PC-3 (cell line): ENCODE results near the gene EYS. TPM values are rescaled to one million over a fixed set of nuclear protein-coding genes. Genes with fewer than 3 reads are reported as not detected.

Experiments used
- ATAC-seq: fragments of 200-7000 bp; cut with Tn5 transposase; 2 replicates; pipeline ENCODE4 v1.9.1; 2020; ENCODE audit warnings: mild to moderate bottlenecking, moderate library complexity
- BruUV-seq: library from RNA; stranded (reverse); fragments of 400-500 nt; replicated peaks from 2 replicates; lab custom pipeline; 2021; lab: Mats Ljungman, UMichigan
- CTCF ChIA-PET: fragments of 300-600 bp; sonication (Branson Sonifier 250); formaldehyde crosslinking; loops from one replicate; lab custom pipeline; 2022; ENCODE audit warnings: antibody characterized with exemption; lab: Charles Lee
- POLR2A ChIA-PET: fragments of 300-600 bp; sonication (Branson Sonifier 250); formaldehyde crosslinking; loops from one replicate; lab custom pipeline; 2022; ENCODE audit warnings: antibody characterized with exemption; ENCODE audit not compliant: unreplicated experiment; lab: Charles Lee
- DNase-seq: peaks from one replicate; pipeline ENCODE4 v3.0.0-alpha.2; 2015
- H2AFZ ChIP-seq: fragments of 300-600 bp; sonication (generic); 2 replicates; pipeline ENCODE4 v1.6.0; 2016; ENCODE audit warnings: antibody characterized with exemption, low read length
- H3F3A ChIP-seq: fragments of 300-600 bp; sonication (generic); one replicate; pipeline ENCODE4 v1.6.0; 2017; ENCODE audit warnings: antibody characterized with exemption, low read length, control low read depth, mild to moderate bottlenecking; ENCODE audit not compliant: unreplicated experiment
- H3K27ac ChIP-seq: fragments of 300-600 bp; sonication (generic); 2 replicates; pipeline ENCODE4 v1.5.1; 2016; ENCODE audit warnings: mild to moderate bottlenecking, low read length
- H3K27me3 ChIP-seq: fragments of 300-600 bp; sonication (generic); 2 replicates; pipeline ENCODE4 v1.6.1; 2016; ENCODE audit warnings: low read length, mixed read lengths
- H3K36me3 ChIP-seq: fragments of 300-600 bp; sonication (generic); 2 replicates; pipeline ENCODE4 v1.6.1; 2016; ENCODE audit warnings: low read depth, mixed run types, low read length, mixed read lengths
- H3K4me1 ChIP-seq: fragments of 300-600 bp; sonication (generic); 2 replicates; pipeline ENCODE4 v1.5.1; 2016; ENCODE audit warnings: low read length; ENCODE audit not compliant: insufficient read depth
- H3K4me2 ChIP-seq: fragments of 300-600 bp; sonication (generic); 2 replicates; pipeline ENCODE4 v1.6.0; 2016; ENCODE audit warnings: low read length
- H3K4me3 ChIP-seq: fragments of 300-600 bp; sonication (generic); 2 replicates; pipeline ENCODE4 v1.5.1; 2016; ENCODE audit warnings: mild to moderate bottlenecking, low read length, mixed read lengths
- H3K79me2 ChIP-seq: fragments of 300-600 bp; sonication (generic); 2 replicates; pipeline ENCODE4 v1.6.1; 2017; ENCODE audit warnings: low read length, mixed read lengths
- H3K9ac ChIP-seq: fragments of 300-600 bp; sonication (generic); 2 replicates; pipeline ENCODE4 v1.6.0; 2016; ENCODE audit warnings: mild to moderate bottlenecking, low read length
- H3K9me2 ChIP-seq: fragments of 300-600 bp; sonication (generic); replicated peaks from 2 replicates; pipeline ENCODE4 v1.6.1; 2016; ENCODE audit warnings: mixed run types, low read length, mixed read lengths
- H3K9me3 ChIP-seq: fragments of 300-600 bp; sonication (generic); 2 replicates; pipeline ENCODE4 v1.6.1; 2016; ENCODE audit warnings: low read length, mixed read lengths
- H4K20me1 ChIP-seq: fragments of 300-600 bp; sonication (generic); 2 replicates; pipeline ENCODE4 v1.6.1; 2016; ENCODE audit warnings: low read length, mixed read lengths
- EZH2 ChIP-seq: fragments of 300-600 bp; sonication (generic); IDR thresholded peaks from one replicate; pipeline ENCODE4 v1.6.1; 2017; ENCODE audit warnings: antibody characterized with exemption, mild to moderate bottlenecking, low read length; ENCODE audit not compliant: unreplicated experiment
- EZH2phosphoT487 ChIP-seq: fragments of 300-600 bp; sonication (generic); IDR thresholded peaks from 2 replicates; pipeline ENCODE4 v1.6.1; 2018; ENCODE audit warnings: mild to moderate bottlenecking, antibody characterized with exemption, low read length, borderline replicate concordance
- intact Hi-C: fragments of 100-400 bp; cut with micrococcal nuclease; formaldehyde crosslinking; loops from 2 replicates; pipeline ENCODE4 v1.9.0; 2023
- total RNA-seq: library from RNA; depleted of rRNA; stranded (reverse); fragments of >200 nt; gene quantifications from 2 replicates; pipeline ENCODE4 v1.2.3, GENCODE V29; 2014
- TF ChIP-seq, protein P1 (sequence below): fragments of 300-600 bp; sonication (generic); conservative IDR thresholded peaks from 2 replicates; pipeline ENCODE4 v1.5.1; 2017; ENCODE audit warnings: antibody characterized with exemption, low read depth, mild to moderate bottlenecking, low read length

The EYS gene
- total RNA-seq, 1 experiment from 2014 or later, result 0.07 TPM

DNA sequence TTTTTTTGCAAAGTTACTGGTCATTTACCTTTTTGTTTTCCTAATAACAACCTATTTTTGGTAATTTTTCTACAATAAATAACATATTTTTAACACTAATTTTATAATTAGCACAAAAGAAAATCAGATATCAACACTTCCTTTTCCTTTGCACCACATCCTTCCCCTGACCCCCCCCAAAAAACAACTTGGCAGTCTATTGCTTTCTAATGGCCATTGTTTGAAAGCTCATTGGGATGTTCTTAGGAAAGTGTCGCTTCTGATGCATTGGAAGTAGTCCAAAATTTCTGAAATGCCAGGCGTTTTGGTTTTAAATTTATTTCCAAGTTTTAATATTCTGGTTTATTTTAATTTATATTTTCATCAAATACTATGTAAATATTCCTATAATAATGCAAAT lies 407.8 kb downstream of the EYS start:
- Histone ChIP-seq H3F3A (no peaks in the 10 kb centered on the region), H3K4me3 (no peak overlapping the region), H3K4me1 (no peaks in the 10 kb centered on the region), H3K36me3 (no peaks in the 10 kb centered on the region), H3K9me3 (no peaks in the 10 kb centered on the region), H3K79me2 (no peaks in the 10 kb centered on the region), H3K27ac (no peak overlapping the region), H3K4me2 (no peak overlapping the region), H4K20me1 (no peaks in the 10 kb centered on the region), H3K9ac (no peak overlapping the region), H3K9me2 (no peaks in the 10 kb centered on the region), H2AFZ (no peak overlapping the region), H3K27me3 (no peaks in the 10 kb centered on the region)
- DNase-seq, result no peak
- TF ChIP-seq, protein P1, sequence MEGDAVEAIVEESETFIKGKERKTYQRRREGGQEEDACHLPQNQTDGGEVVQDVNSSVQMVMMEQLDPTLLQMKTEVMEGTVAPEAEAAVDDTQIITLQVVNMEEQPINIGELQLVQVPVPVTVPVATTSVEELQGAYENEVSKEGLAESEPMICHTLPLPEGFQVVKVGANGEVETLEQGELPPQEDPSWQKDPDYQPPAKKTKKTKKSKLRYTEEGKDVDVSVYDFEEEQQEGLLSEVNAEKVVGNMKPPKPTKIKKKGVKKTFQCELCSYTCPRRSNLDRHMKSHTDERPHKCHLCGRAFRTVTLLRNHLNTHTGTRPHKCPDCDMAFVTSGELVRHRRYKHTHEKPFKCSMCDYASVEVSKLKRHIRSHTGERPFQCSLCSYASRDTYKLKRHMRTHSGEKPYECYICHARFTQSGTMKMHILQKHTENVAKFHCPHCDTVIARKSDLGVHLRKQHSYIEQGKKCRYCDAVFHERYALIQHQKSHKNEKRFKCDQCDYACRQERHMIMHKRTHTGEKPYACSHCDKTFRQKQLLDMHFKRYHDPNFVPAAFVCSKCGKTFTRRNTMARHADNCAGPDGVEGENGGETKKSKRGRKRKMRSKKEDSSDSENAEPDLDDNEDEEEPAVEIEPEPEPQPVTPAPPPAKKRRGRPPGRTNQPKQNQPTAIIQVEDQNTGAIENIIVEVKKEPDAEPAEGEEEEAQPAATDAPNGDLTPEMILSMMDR, result no peak
- no peak for TF ChIP-seq EZH2phosphoT487
- TF ChIP-seq EZH2, result no peak
- ChIA-PET CTCF (no interaction called here), POLR2A (no interaction called here)
- ATAC-seq, result no peak
- BruUV-seq, result no TSS peak
- intact Hi-C loops, result no loop called here

DNA sequence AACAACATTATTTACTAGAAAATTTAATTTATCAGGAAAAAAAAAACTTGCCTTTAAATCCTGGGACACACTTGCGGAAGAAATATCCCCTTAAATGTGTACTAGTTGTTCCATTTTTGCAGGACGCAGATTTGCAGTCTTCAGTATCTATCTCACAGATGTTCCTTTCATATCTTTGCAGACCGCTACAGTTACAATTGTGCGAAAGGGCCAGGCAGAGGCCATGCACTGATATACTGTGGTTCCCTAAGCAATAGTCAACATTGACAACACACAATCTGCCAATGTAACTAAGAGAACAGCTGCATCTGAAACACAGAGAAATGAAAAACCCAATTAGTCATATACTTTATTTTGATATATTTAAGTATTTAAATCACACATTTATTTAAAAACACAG lies 411.2 kb downstream of the EYS start:
- Histone ChIP-seq H3K79me2 (no peaks in the 10 kb centered on the region), H4K20me1 (no peaks in the 10 kb centered on the region), H3K4me2 (no peak overlapping the region), H2AFZ (no peak overlapping the region), H3K4me3 (no peak overlapping the region), H3K4me1 (no peaks in the 10 kb centered on the region), H3K9ac (no peak overlapping the region), H3K36me3 (no peaks in the 10 kb centered on the region), H3K9me2 (no peaks in the 10 kb centered on the region), H3K27me3 (no peaks in the 10 kb centered on the region), H3K27ac (no peak overlapping the region), H3F3A (no peaks in the 10 kb centered on the region), H3K9me3 (no peaks in the 10 kb centered on the region)
- BruUV-seq, result no TSS peak
- DNase-seq (no peak), ATAC-seq (no peak)
- TF ChIP-seq EZH2phosphoT487, result no peak
- TF ChIP-seq, protein P1, result no peak
- TF ChIP-seq EZH2, result no peak
- ChIA-PET CTCF (no interaction called here), POLR2A (no interaction called here)
- intact Hi-C loops, result no loop called here

GRCh38 chr6:65289491-65289890 lies 417.5 kb downstream of the EYS start:
- no peak overlapping the region for H3K4me3 ChIP-seq
- no peaks in the 10 kb centered on the region for H3F3A ChIP-seq
- H3K27me3 ChIP-seq, result no peaks in the 10 kb centered on the region
- BruUV-seq, result no TSS peak
- H3K36me3 ChIP-seq, result no peaks in the 10 kb centered on the region
- no peak overlapping the region for H3K9ac ChIP-seq
- H2AFZ ChIP-seq, result no peak overlapping the region
- POLR2A ChIA-PET, result interaction anchor here (0.7 kb wide), 1 partner anchor 94 kb away, joined by 8 read pairs; no protein-coding TSS in a partner anchor
- CTCF ChIA-PET, result no interaction called here
- ATAC-seq (0 out of 2 replicates have a peak, but pooled peaks have one; percentile 13), DNase-seq (peak; percentile 24)
- no peak overlapping the region for H3K27ac ChIP-seq
- H3K9me2 ChIP-seq, result no peaks in the 10 kb centered on the region
- no peak overlapping the region for H3K4me2 ChIP-seq
- no peaks in the 10 kb centered on the region for H3K9me3 ChIP-seq
- no peaks in the 10 kb centered on the region; the same call in 1 of the 2 replicates for H3K4me1 ChIP-seq
- intact Hi-C loops, result no loop called here
- no peaks in the 10 kb centered on the region for H4K20me1 ChIP-seq
- TF ChIP-seq, protein P1, result no peak
- TF ChIP-seq EZH2phosphoT487, result no peak
- TF ChIP-seq EZH2, result no peak
- no peaks in the 10 kb centered on the region for H3K79me2 ChIP-seq
